Measurements from ENCODE around the gene ODAD3. TPM values are rescaled to one million over a fixed set of nuclear protein-coding genes. Genes with fewer than 3 reads are reported as not detected.

Gene ODAD3
- total and polyA plus RNA-seq, 2 of the 13 experiments (the other 11 are each of a cell fraction or from before 2014, with no cell fraction given): 0.04 to 0.08 TPM

- TF ChIP-seq POLR2G (IDR thresholded peaks at IDR 0.05; ENCODE audit: low read depth, low read length) (peak; percentile 89), NFYB (CRISPR knock-in tag; IDR thresholded peaks at IDR 0.05) (peak; percentile 90), ZBTB42 (CRISPR knock-in tag; IDR thresholded peaks at IDR 0.05) (no peak), CENPT (CRISPR knock-in tag; IDR thresholded peaks at IDR 0.05; ENCODE audit: low read depth) (no peak), ZNF124 (CRISPR knock-in tag; IDR thresholded peaks at IDR 0.05) (peak; percentile 41), ZBTB26 (CRISPR knock-in tag; IDR thresholded peaks at IDR 0.05; ENCODE audit: borderline replicate concordance) (0 out of 2 replicates have a peak, but pooled peaks have one; percentile 26), SIN3B (IDR thresholded peaks at IDR 0.05; ENCODE audit: low read length) (peak; percentile 51; the same call in 1 of the 2 replicates), MED1 (CRISPR knock-in tag; IDR thresholded peaks at IDR 0.05) (0 out of 2 replicates have a peak, but pooled peaks have one; percentile 55), HES4 (CRISPR knock-in tag; IDR thresholded peaks at IDR 0.05; ENCODE audit: borderline replicate concordance) (no peak), RFX3 (CRISPR knock-in tag; IDR thresholded peaks at IDR 0.05) (peak; percentile 93), ETV6 (CRISPR knock-in tag; conservative IDR thresholded peaks at IDR 0.05) (peak; percentile 27; the same call in 1 of the 2 replicates), ATF2 (CRISPR knock-in tag; IDR thresholded peaks at IDR 0.05) (peak; percentile 62; the same call in 1 of the 2 replicates), TRAFD1 (CRISPR knock-in tag; IDR thresholded peaks at IDR 0.05; ENCODE audit: borderline replicate concordance) (peak; percentile 83; the same call in 1 of the 2 replicates), TSC22D2 (CRISPR knock-in tag; IDR thresholded peaks at IDR 0.05; ENCODE audit: borderline replicate concordance) (no peak), ZBTB44 (CRISPR knock-in tag; IDR thresholded peaks at IDR 0.05) (peak; percentile 75; the same call in 1 of the 2 replicates), ZNF672 (CRISPR knock-in tag; IDR thresholded peaks at IDR 0.05) (no peak), HNRNPUL1 (IDR thresholded peaks at IDR 0.05; ENCODE audit: low read depth, low read length) (no peak), ZNF563 (CRISPR knock-in tag; IDR thresholded peaks at IDR 0.05) (0 out of 2 replicates have a peak, but pooled peaks have one; percentile 47), TBX3 (IDR thresholded peaks at IDR 0.05; ENCODE audit: borderline replicate concordance) (peak; percentile 79), ZFP36 (IDR thresholded peaks at IDR 0.05; ENCODE audit: borderline replicate concordance, low read depth, low read length, partially characterized antibody) (no peak), ZNF788 (CRISPR knock-in tag; IDR thresholded peaks at IDR 0.05; ENCODE audit: borderline replicate concordance) (peak; percentile 64; the same call in 1 of the 2 replicates)
Measured at GRCh38 chr19:11435057-11435832, at the start of gene ODAD3, which contains the start of gene PRKCSH (continued).
